HepG2 (cell line): ENCODE results near the gene JAGN1. TPM values are rescaled to one million over a fixed set of nuclear protein-coding genes. Genes with fewer than 3 reads are reported as not detected.

Source experiments
- AHR ChIP-seq: IDR thresholded peaks from 2 replicates; pipeline ENCODE4 v1.6.1; 2018; ENCODE audit warnings: missing genetic modification reagents, missing compliant biosample characterization
- EED ChIP-seq: sonication (generic); formaldehyde crosslinking; IDR thresholded peaks from 2 replicates; pipeline ENCODE4 v1.5.0; 2020; ENCODE audit warnings: mild to moderate bottlenecking, missing genetic modification reagents
- EP300 ChIP-seq, 3 experiments: sonication (generic) in 1 of 3; formaldehyde crosslinking in 1 of 3; IDR thresholded peaks; 2 replicates each; pipeline versions ENCODE4 v1.5.1 to v1.6.1; 2011 to 2020; ENCODE audit warnings: low read depth in 2 of 3, low read length in 2 of 3, borderline replicate concordance in 1 of 3, improper control_type of control experiment in 1 of 3, mild to moderate bottlenecking in 1 of 3, missing genetic modification reagents in 1 of 3, moderate library complexity in 1 of 3
- HNRNPUL1 ChIP-seq: fragments of 200-400 bp; formaldehyde crosslinking; IDR thresholded peaks from 2 replicates; pipeline ENCODE4 v1.6.1; 2017; ENCODE audit warnings: low read depth, mild to moderate bottlenecking, low read length, moderate library complexity
- HOXA3 ChIP-seq: sonication (generic); formaldehyde crosslinking; IDR thresholded peaks from 2 replicates; pipeline ENCODE4 v1.5.0; 2020; ENCODE audit warnings: missing genetic modification reagents
- MAFG ChIP-seq: sonication (generic); formaldehyde crosslinking; IDR thresholded peaks from 2 replicates; pipeline ENCODE4 v1.5.1; 2020; ENCODE audit warnings: mild to moderate bottlenecking, missing genetic modification reagents
- MBNL3 ChIP-seq: fragments of 250-450 bp; sonication (Bioruptor Pico); conservative IDR thresholded peaks from 2 replicates; pipeline ENCODE4 v1.8.0; 2022; ENCODE audit warnings: mild to moderate bottlenecking, inconsistent platforms
- NFRKB ChIP-seq: fragments of 450-650 bp; IDR thresholded peaks from 2 replicates; pipeline ENCODE4 v1.6.1; 2017
- RBFOX2 ChIP-seq: fragments of 200-400 bp; formaldehyde crosslinking; IDR thresholded peaks from 2 replicates; pipeline ENCODE4 v1.6.1; 2017; ENCODE audit warnings: low read depth, mild to moderate bottlenecking, low read length
- SP1 ChIP-seq, 2 experiments: fragments of 450-650 bp in 1 of 2; sonication (generic) in 1 of 2; formaldehyde crosslinking in 1 of 2; IDR thresholded peaks; 2 replicates each; pipeline versions ENCODE4 v1.4.0 to v1.6.1; 2016 to 2020; ENCODE audit warnings: missing genetic modification reagents in 1 of 2
- SP5 ChIP-seq: IDR thresholded peaks from 2 replicates; pipeline ENCODE4 v1.6.1; 2016; ENCODE audit warnings: low read depth, borderline replicate concordance
- TAF1 ChIP-seq: sonication (generic); formaldehyde crosslinking; IDR thresholded peaks from 2 replicates; pipeline ENCODE4 v1.4.0; 2020; ENCODE audit warnings: missing genetic modification reagents
- TGIF2 ChIP-seq: IDR thresholded peaks from 2 replicates; pipeline ENCODE4 v1.6.1; 2016; ENCODE audit warnings: control low read depth, missing compliant biosample characterization
- WIZ ChIP-seq: sonication (generic); formaldehyde crosslinking; IDR thresholded peaks from 2 replicates; pipeline ENCODE4 v1.5.1; 2020; ENCODE audit warnings: mild to moderate bottlenecking, missing genetic modification reagents
- ZBTB3 ChIP-seq: sonication (generic); formaldehyde crosslinking; IDR thresholded peaks from 2 replicates; pipeline ENCODE4 v1.4.0; 2020; ENCODE audit warnings: low read depth, mild to moderate bottlenecking, moderate library complexity, missing genetic modification reagents, borderline replicate concordance
- ZFP90 ChIP-seq: sonication (generic); formaldehyde crosslinking; IDR thresholded peaks from 2 replicates; pipeline ENCODE4 v1.8.0; 2022; ENCODE audit warnings: missing genetic modification reagents, mild to moderate bottlenecking, inconsistent platforms, borderline replicate concordance
- ZFY ChIP-seq: sonication (generic); formaldehyde crosslinking; IDR thresholded peaks from 2 replicates; pipeline ENCODE4 v1.4.0; 2020; ENCODE audit warnings: missing genetic modification reagents
- ZNF670 ChIP-seq: sonication (generic); formaldehyde crosslinking; IDR thresholded peaks from 2 replicates; pipeline ENCODE4 v1.8.0; 2022; ENCODE audit warnings: mild to moderate bottlenecking, missing genetic modification reagents, borderline replicate concordance
- ZNF737 ChIP-seq: sonication (generic); formaldehyde crosslinking; IDR thresholded peaks from 2 replicates; pipeline ENCODE4 v1.5.0; 2020; ENCODE audit warnings: missing genetic modification reagents, mild to moderate bottlenecking, borderline replicate concordance
- ZNF766 ChIP-seq: sonication (generic); formaldehyde crosslinking; IDR thresholded peaks from 2 replicates; pipeline ENCODE4 v1.5.0; 2020; ENCODE audit warnings: missing genetic modification reagents, borderline replicate concordance
- ZNF792 ChIP-seq: IDR thresholded peaks from 2 replicates; pipeline ENCODE4 v1.6.1; 2016
- ZNF839 ChIP-seq: sonication (generic); formaldehyde crosslinking; IDR thresholded peaks from 2 replicates; pipeline ENCODE4 v1.4.0; 2020; ENCODE audit warnings: missing genetic modification reagents, mild to moderate bottlenecking, borderline replicate concordance
- polyA plus RNA-seq, 8 experiments: library from polyadenylated mRNA; depleted of rRNA in 3 of 8; stranded (reverse) in 7 of 8; unstranded in 1 of 8; fragments of >200 nt; fragmentation: Illumina TruSeq in 4 of 8; extraction: Trizol in 4 of 8; gene quantifications; 2 replicates each; pipeline versions ENCODE4 v1.2.1 to v1.2.3, GENCODE V29; 2011 to 2016; ENCODE audit warnings: low read depth in 4 of 8, missing spikeins in 1 of 8, mixed read lengths in 1 of 8; ENCODE audit not compliant: insufficient read depth in 1 of 8
- total RNA-seq, 5 experiments: library from RNA; depleted of rRNA; stranded (reverse); fragments of >200 nt; fragmentation: Illumina TruSeq; extraction: Trizol; gene quantifications; 2 replicates each; pipeline ENCODE4 v1.2.3, GENCODE V29; 2016; ENCODE audit warnings: low read depth in 1 of 5
- TF ChIP-seq, protein P1 (sequence below): IDR thresholded peaks from 2 replicates; pipeline ENCODE4 v1.6.1; 2016; ENCODE audit warnings: missing genetic modification reagents, missing compliant biosample characterization
- TF ChIP-seq, protein P2 (sequence below), 2 experiments: sonication (generic) in 1 of 2; formaldehyde crosslinking in 1 of 2; IDR thresholded peaks; 2 replicates each; pipeline versions ENCODE4 v1.4.0 to v1.6.1; 2018 to 2020; ENCODE audit warnings: missing genetic modification reagents in 2 of 2, borderline replicate concordance in 1 of 2, low read depth in 1 of 2, mild to moderate bottlenecking in 1 of 2, missing biosample characterization in 1 of 2
- TF ChIP-seq, protein P3 (sequence below): sonication (generic); formaldehyde crosslinking; IDR thresholded peaks from 2 replicates; pipeline ENCODE4 v1.4.0; 2020; ENCODE audit warnings: mild to moderate bottlenecking, missing genetic modification reagents
- TF ChIP-seq, protein P4 (sequence below): sonication (generic); formaldehyde crosslinking; IDR thresholded peaks from 2 replicates; pipeline ENCODE4 v1.8.0; 2023; ENCODE audit warnings: mild to moderate bottlenecking, missing genetic modification reagents

The JAGN1 gene
- total and polyA plus RNA-seq, 2 of the 13 experiments (the other 11 are each of a cell fraction or from before 2014, with no cell fraction given), result 49.9 to 50.9 TPM

DNA sequence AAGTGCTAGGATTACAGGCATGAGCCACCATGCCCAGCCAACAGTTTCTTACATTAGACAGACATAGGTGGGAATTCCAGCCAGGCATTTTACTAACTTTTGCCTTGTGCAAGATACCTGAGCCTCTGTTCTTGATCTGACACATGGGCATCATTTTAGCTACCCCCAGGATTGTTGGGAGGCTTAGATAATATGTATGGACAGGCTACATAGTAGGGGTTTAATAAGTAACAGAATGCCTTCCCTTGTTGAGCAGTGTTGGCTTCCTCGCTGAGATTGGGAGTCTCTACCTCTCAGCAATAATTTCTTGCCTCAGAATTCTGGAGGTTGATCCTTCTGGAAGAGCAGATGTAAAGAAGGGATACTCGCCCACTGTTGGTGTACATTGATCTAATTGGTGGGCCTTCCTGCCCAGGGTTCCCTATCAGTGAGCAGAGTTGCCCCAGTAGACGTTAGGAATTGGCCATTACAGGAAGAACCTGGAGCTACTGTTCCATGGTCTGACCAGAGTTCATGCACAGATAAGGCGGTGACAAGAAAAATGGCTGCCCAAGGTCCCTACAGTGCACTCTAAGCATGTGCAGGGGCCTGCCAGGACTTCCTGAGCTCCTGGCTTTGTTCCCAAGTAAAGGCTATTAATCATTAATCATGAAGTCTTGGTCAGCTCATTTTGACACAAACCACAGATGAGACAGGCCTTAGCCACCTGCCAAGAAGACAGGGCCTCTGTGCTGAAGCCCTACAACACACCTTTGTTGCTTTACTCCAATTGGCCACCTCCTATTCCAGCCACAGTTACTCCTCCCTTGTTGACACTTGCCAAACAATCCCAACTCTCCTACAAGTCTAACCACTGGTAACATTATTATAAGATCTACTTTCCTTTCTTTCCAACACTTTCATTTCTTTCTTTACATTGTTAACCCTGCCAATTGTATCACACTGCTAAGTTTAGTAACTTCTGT is 7.3 kb downstream of the JAGN1 start (continued):
- TF ChIP-seq ZBTB3 (CRISPR knock-in tag), result 0 out of 2 replicates have a peak, but pooled peaks have one; percentile 39
- TF ChIP-seq HNRNPUL1, result peak; percentile 100
- peak; percentile 70 for TF ChIP-seq RBFOX2
- TF ChIP-seq MBNL3 (CRISPR knock-in tag), result no peak
- TF ChIP-seq TGIF2 (CRISPR knock-in tag), result 0 out of 2 replicates have a peak, but pooled peaks have one; percentile 44
- peak in 1 of 2 experiments; percentile 48; a peak in 3 of 4 replicates for TF ChIP-seq EP300 (IDR thresholded peaks at IDR 0.05; ENCODE audit: low read depth in 2 of 2, low read length in 2 of 2)
- 0 out of 2 replicates have a peak, but pooled peaks have one; percentile 6 for TF ChIP-seq EP300 (CRISPR knock-in tag; IDR thresholded peaks at IDR 0.05; ENCODE audit: borderline replicate concordance)
- no peak for TF ChIP-seq SP1 (IDR thresholded peaks at IDR 0.05)
- TF ChIP-seq SP1 (CRISPR knock-in tag; IDR thresholded peaks at IDR 0.05), result no peak
- no peak for TF ChIP-seq EED (CRISPR knock-in tag)
- no peak for TF ChIP-seq ZNF670
- TF ChIP-seq TAF1 (CRISPR knock-in tag), result peak; percentile 58
- TF ChIP-seq, protein P1, sequence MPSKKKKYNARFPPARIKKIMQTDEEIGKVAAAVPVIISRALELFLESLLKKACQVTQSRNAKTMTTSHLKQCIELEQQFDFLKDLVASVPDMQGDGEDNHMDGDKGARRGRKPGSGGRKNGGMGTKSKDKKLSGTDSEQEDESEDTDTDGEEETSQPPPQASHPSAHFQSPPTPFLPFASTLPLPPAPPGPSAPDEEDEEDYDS (CRISPR knock-in tag), result peak; percentile 53; the same call in 1 of the 2 replicates
- TF ChIP-seq SP5 (CRISPR knock-in tag), result peak; percentile 44
- 0 out of 2 replicates have a peak, but pooled peaks have one; percentile 17 for TF ChIP-seq ZFP90 (CRISPR knock-in tag)
- TF ChIP-seq ZNF839 (CRISPR knock-in tag), result no peak
- TF ChIP-seq, protein P2, sequence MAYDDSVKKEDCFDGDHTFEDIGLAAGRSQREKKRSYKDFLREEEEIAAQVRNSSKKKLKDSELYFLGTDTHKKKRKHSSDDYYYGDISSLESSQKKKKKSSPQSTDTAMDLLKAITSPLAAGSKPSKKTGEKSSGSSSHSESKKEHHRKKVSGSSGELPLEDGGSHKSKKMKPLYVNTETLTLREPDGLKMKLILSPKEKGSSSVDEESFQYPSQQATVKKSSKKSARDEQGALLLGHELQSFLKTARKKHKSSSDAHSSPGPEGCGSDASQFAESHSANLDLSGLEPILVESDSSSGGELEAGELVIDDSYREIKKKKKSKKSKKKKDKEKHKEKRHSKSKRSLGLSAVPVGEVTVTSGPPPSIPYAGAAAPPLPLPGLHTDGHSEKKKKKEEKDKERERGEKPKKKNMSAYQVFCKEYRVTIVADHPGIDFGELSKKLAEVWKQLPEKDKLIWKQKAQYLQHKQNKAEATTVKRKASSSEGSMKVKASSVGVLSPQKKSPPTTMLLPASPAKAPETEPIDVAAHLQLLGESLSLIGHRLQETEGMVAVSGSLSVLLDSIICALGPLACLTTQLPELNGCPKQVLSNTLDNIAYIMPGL (CRISPR knock-in tag; IDR thresholded peaks at IDR 0.05; ENCODE audit: borderline replicate concordance in 1 of 2, low read depth in 1 of 2), result peak; percentile 37 to 49; a peak in 3 of 4 replicates
- TF ChIP-seq ZNF737 (CRISPR knock-in tag), result no peak
- no peak for TF ChIP-seq WIZ (CRISPR knock-in tag)
- no peak for TF ChIP-seq MAFG (CRISPR knock-in tag)
- peak; percentile 75; the same call in 1 of the 2 replicates for TF ChIP-seq NFRKB
- TF ChIP-seq ZFY (CRISPR knock-in tag), result peak; percentile 80
- TF ChIP-seq ZNF766 (CRISPR knock-in tag), result no peak
- TF ChIP-seq HOXA3, result peak; percentile 86
- TF ChIP-seq ZNF792 (CRISPR knock-in tag), result 0 out of 2 replicates have a peak, but pooled peaks have one; percentile 28
- no peak; the same call in 1 of the 2 replicates for TF ChIP-seq AHR (CRISPR knock-in tag)
- TF ChIP-seq, protein P3, sequence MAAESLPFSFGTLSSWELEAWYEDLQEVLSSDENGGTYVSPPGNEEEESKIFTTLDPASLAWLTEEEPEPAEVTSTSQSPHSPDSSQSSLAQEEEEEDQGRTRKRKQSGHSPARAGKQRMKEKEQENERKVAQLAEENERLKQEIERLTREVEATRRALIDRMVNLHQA (CRISPR knock-in tag), result no peak
- TF ChIP-seq, protein P4, sequence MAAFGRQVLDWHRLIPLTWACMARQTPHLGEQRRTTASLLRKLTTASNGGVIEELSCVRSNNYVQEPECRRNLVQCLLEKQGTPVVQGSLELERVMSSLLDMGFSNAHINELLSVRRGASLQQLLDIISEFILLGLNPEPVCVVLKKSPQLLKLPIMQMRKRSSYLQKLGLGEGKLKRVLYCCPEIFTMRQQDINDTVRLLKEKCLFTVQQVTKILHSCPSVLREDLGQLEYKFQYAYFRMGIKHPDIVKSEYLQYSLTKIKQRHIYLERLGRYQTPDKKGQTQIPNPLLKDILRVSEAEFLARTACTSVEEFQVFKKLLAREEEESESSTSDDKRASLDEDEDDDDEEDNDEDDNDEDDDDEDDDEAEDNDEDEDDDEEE (CRISPR knock-in tag), result no peak
